Stimulated activated CD8-positive, alpha-beta memory T cell treated with anti-CD3 and anti-CD28 coated beads, Interleukin-7, amount 100 ng/mL, for 1 hour (primary cell): Measurements from ENCODE around the gene MAP7.
"Not testable (repeated sequence)": the region's sequence is repeated elsewhere in the genome, so short reads cannot be mapped to it uniquely, and the experiment has no call there.

Experiments
- DNase-seq, 2 donors: peaks; one replicate each; pipeline ENCODE4 v3.0.0-alpha.2; 2020; ENCODE audit warnings: low read depth in 2 of 2

Gene MAP7

GRCh38 chr6:136424901-136425300, 125.3 kb downstream of the MAP7 start:
- no peak for DNase-seq

GRCh38 chr6:136424450-136424849, 125.8 kb downstream of the MAP7 start:
- no peak for DNase-seq

- no peak for DNase-seq
Measured at GRCh38 chr6:136421537-136422158, 128.6 kb downstream of the MAP7 start.

GRCh38 chr6:136420853-136421252, 129.4 kb downstream of the MAP7 start:
- no peak for DNase-seq

- DNase-seq, result no peak
Measured at GRCh38 chr6:136415351-136416007, 134.7 kb downstream of the MAP7 start.

GRCh38 chr6:136412410-136412809, 137.8 kb downstream of the MAP7 start:
- DNase-seq, result no peak

GRCh38 chr6:136411453-136412354, 138.5 kb downstream of the MAP7 start:
- DNase-seq, result no peak

GRCh38 chr6:136411025-136411325, 139.2 kb downstream of the MAP7 start:
- no peak for DNase-seq

GRCh38 chr6:136410201-136411024, 139.8 kb downstream of the MAP7 start:
- no peak for DNase-seq

GRCh38 chr6:136409597-136409996, 140.6 kb downstream of the MAP7 start:
- no peak for DNase-seq

- no peak for DNase-seq
Measured at GRCh38 chr6:136408204-136408603, 142.0 kb downstream of the MAP7 start.

GRCh38 chr6:136405420-136406029, 144.7 kb downstream of the MAP7 start:
- no peak for DNase-seq

- no peak for DNase-seq
Measured at GRCh38 chr6:136404627-136405419, 145.4 kb downstream of the MAP7 start.

GRCh38 chr6:136404007-136404406, 146.2 kb downstream of the MAP7 start:
- DNase-seq, result no peak

- DNase-seq, result no peak
Measured at GRCh38 chr6:136403110-136403980, 146.9 kb downstream of the MAP7 start.

GRCh38 chr6:136401749-136402148, 148.5 kb downstream of the MAP7 start:
- DNase-seq, result no peak

GRCh38 chr6:136401236-136401635, 149.0 kb downstream of the MAP7 start:
- DNase-seq, result not testable (repeated sequence)

GRCh38 chr6:136398453-136398852, 151.8 kb downstream of the MAP7 start:
- no peak for DNase-seq

- no peak for DNase-seq
Measured at GRCh38 chr6:136396908-136397307, 153.3 kb downstream of the MAP7 start.

- not testable (repeated sequence) for DNase-seq
Measured at GRCh38 chr6:136390959-136391358, 159.3 kb downstream of the MAP7 start.
